GM12878 (cell line): ENCODE data around the gene RPS15A. TPM values are rescaled to one million over a fixed set of nuclear protein-coding genes. Genes with fewer than 3 reads are reported as not detected.

Experiments
- ATAC-seq: fragments of 200-7000 bp; cut with Tn5 transposase; 3 replicates; pipeline ENCODE4 v1.9.1; 2020; ENCODE audit warnings: mild to moderate bottlenecking, moderate library complexity
- BruUV-seq: library from RNA; stranded (reverse); fragments of 400-500 nt; replicated peaks from 2 replicates; lab custom pipeline; 2021; lab: Mats Ljungman, UMichigan
- CTCF ChIA-PET: fragments of 300-600 bp; sonication (Branson Sonifier 250); formaldehyde crosslinking; extraction: SDS; loops from one replicate; lab custom pipeline; 2021; ENCODE audit warnings: inconsistent platforms; lab: Yijun Ruan, JAX
- POLR2A ChIA-PET: fragments of 350-600 bp; formaldehyde crosslinking; extraction: SDS; loops from one replicate; lab custom pipeline; 2021; ENCODE audit warnings: inconsistent platforms; lab: Charles Lee
- RAD21 ChIA-PET: fragments of 300-600 bp; sonication (Branson Sonifier 250); formaldehyde crosslinking; loops from one replicate; lab custom pipeline; 2023; ENCODE audit warnings: antibody characterized with exemption; ENCODE audit not compliant: unreplicated experiment; lab: Charles Lee
- SMC1A ChIA-PET: fragments of 300-600 bp; sonication (Branson Sonifier 250); formaldehyde crosslinking; loops from one replicate; lab custom pipeline; 2023; ENCODE audit not compliant: unreplicated experiment, uncharacterized antibody; lab: Charles Lee
- DNase-seq: peaks from one replicate; pipeline ENCODE4 v3.0.0-alpha.2; 2011; ENCODE audit warnings: low read depth, low spot score
- FAIRE-seq: peaks from 3 replicates; lab custom pipeline; 2011; peaks lifted over from hg19 to GRCh38; lab: Jason Lieb, UNC
- H2AFZ ChIP-seq: 2 replicates; pipeline ENCODE4 v1.6.0; 2011; ENCODE audit warnings: low read depth, low read length, control low read depth; ENCODE audit not compliant: control insufficient read depth
- H3K27ac ChIP-seq: 2 replicates; pipeline ENCODE4 v1.5.1; 2011; ENCODE audit warnings: control low read depth; ENCODE audit not compliant: control insufficient read depth, insufficient read depth
- H3K27me3 ChIP-seq, 2 experiments: replicated peaks in 1 of 2; 2 replicates each; pipeline versions ENCODE4 v1.6.0 to v1.6.1; 2011; ENCODE audit warnings: low read length in 1 of 2; ENCODE audit not compliant: control insufficient read depth in 2 of 2, insufficient read depth in 2 of 2
- H3K36me3 ChIP-seq, 2 experiments: 2 replicates each; pipeline ENCODE4 v1.5.1; 2011; ENCODE audit warnings: low read length in 1 of 2; ENCODE audit not compliant: control insufficient read depth in 2 of 2, insufficient read depth in 2 of 2
- H3K4me1 ChIP-seq: 2 replicates; pipeline ENCODE4 v1.6.1; 2011; ENCODE audit warnings: mild to moderate bottlenecking, low read length, moderate library complexity, mixed read lengths; ENCODE audit not compliant: control insufficient read depth, insufficient read depth
- H3K4me2 ChIP-seq: 2 replicates; pipeline ENCODE4 v1.6.0; 2011; ENCODE audit warnings: control low read depth; ENCODE audit not compliant: control insufficient read depth, insufficient read depth
- H3K4me3 ChIP-seq: fragments of 200-600 bp; sonication (generic); 2 replicates; pipeline ENCODE4 v1.5.1; 2016
- H3K79me2 ChIP-seq: 2 replicates; pipeline ENCODE4 v1.6.0; 2011; ENCODE audit warnings: low read length; ENCODE audit not compliant: control insufficient read depth, insufficient read depth
- H3K9ac ChIP-seq: 2 replicates; pipeline ENCODE4 v1.8.0; 2011; ENCODE audit warnings: low read length, control low read depth, mixed read lengths; ENCODE audit not compliant: control insufficient read depth, insufficient read depth
- H3K9me3 ChIP-seq: replicated peaks from 3 replicates; pipeline ENCODE4 v1.5.1; 2011; ENCODE audit warnings: mild to moderate bottlenecking, low read length; ENCODE audit not compliant: control insufficient read depth, insufficient read depth
- H4K20me1 ChIP-seq: 2 replicates; pipeline ENCODE4 v1.6.0; 2011; ENCODE audit not compliant: control insufficient read depth, insufficient read depth
- GABPA ChIP-seq: IDR thresholded peaks from 2 replicates; pipeline ENCODE4 v1.6.1; 2014; ENCODE audit warnings: antibody characterized with exemption, low read depth, mild to moderate bottlenecking, inconsistent platforms
- HDGF ChIP-seq: fragments of 450-650 bp; IDR thresholded peaks from 2 replicates; pipeline ENCODE4 v1.6.1; 2016; ENCODE audit warnings: antibody characterized with exemption
- NBN ChIP-seq: fragments of 450-650 bp; IDR thresholded peaks from 2 replicates; pipeline ENCODE4 v1.6.1; 2016
- POU2F2 ChIP-seq: IDR thresholded peaks from 3 replicates; pipeline ENCODE4 v1.6.1; 2011; ENCODE audit warnings: low read depth, mild to moderate bottlenecking, low read length, borderline replicate concordance
- RUNX3 ChIP-seq: IDR thresholded peaks from 2 replicates; pipeline ENCODE4 v1.6.1; 2012; ENCODE audit warnings: low read length, inconsistent platforms
- WGBS: methylation state at CpG from one replicate; pipeline ENCODE4 v1.1.6; 2016; ENCODE audit warnings: low lambda C conversion rate; ENCODE audit not compliant: insufficient replicate concordance, insufficient coverage; ENCODE audit errors: missing lambda C conversion rate; 5-methylcytosine and 5-hydroxymethylcytosine counted together
- in situ Hi-C: fragments of 300-500 bp; cut with MboI; formaldehyde crosslinking; loops from 9 replicates; pipeline ENCODE4 v1.14.3; 2018; ENCODE audit warnings: mixed read lengths
- intact Hi-C: fragments of 100-400 bp; cut with micrococcal nuclease; formaldehyde crosslinking; loops from one replicate; pipeline ENCODE4 v1.14.2; 2022; ENCODE audit not compliant: unreplicated experiment
- polyA plus RNA-seq, 11 experiments: library from polyadenylated mRNA; depleted of rRNA in 4 of 11; unstranded in 6 of 11; stranded (reverse) in 5 of 11; fragments of >200 nt; fragmentation: Nextera tagmentation in 4 of 11; fragmentation: Illumina TruSeq in 1 of 11; extraction: Ambion mirVana in 4 of 11; extraction: Trizol in 1 of 11; gene quantifications; 1 replicate in 1 of 11; 2 replicates in 10 of 11; pipeline versions ENCODE4 v1.2.1 to v1.2.3, GENCODE V29; 2011 to 2016; ENCODE audit warnings: inconsistent platforms in 2 of 11, missing spikeins in 2 of 11, low read depth in 1 of 11
- total RNA-seq, 4 experiments: library from RNA; depleted of rRNA in 3 of 4; stranded (reverse); fragments of >200 nt in 3 of 4; fragmentation: Illumina TruSeq in 1 of 4; extraction: Trizol in 1 of 4; gene quantifications; 2 replicates each; pipeline versions ENCODE4 v1.2.1 to v1.2.3, GENCODE V29; 2013 to 2021
- TF ChIP-seq, protein P1 (sequence below): fragments of 450-650 bp; IDR thresholded peaks from 2 replicates; pipeline ENCODE4 v1.6.1; 2017; ENCODE audit warnings: antibody characterized with exemption, mild to moderate bottlenecking, moderate library complexity

RPS15A gene
- total and polyA plus RNA-seq, 10 of the 15 experiments (the other 5 are each of a cell fraction or from before 2014, with no cell fraction given): 1,566 to 6,408 (median 2,999) TPM

- POLR2A ChIA-PET: no interaction called here
- SMC1A ChIA-PET: interaction anchor here (1.1 to 6.6 kb wide), 2 partner anchors 11 to 17 kb away, joined by 3 to 64 read pairs; partner anchors contain the start of gene ARL6IP1
- intact Hi-C loops: no loop called here
- H3K9ac ChIP-seq: no peak overlapping the region; the same call in 1 of the 2 replicates
- peak overlapping the region; percentile 80 for H3K4me2 ChIP-seq
- no peak for DNase-seq
- H3K27me3 ChIP-seq: no peaks in the 10 kb centered on the region
- TF ChIP-seq HDGF (no peak), RUNX3 (peak; percentile 65), NBN (no peak), GABPA (no peak), POU2F2 (0 out of 3 replicates have a peak, but pooled peaks have one; percentile 34)
- TF ChIP-seq, protein P1, sequence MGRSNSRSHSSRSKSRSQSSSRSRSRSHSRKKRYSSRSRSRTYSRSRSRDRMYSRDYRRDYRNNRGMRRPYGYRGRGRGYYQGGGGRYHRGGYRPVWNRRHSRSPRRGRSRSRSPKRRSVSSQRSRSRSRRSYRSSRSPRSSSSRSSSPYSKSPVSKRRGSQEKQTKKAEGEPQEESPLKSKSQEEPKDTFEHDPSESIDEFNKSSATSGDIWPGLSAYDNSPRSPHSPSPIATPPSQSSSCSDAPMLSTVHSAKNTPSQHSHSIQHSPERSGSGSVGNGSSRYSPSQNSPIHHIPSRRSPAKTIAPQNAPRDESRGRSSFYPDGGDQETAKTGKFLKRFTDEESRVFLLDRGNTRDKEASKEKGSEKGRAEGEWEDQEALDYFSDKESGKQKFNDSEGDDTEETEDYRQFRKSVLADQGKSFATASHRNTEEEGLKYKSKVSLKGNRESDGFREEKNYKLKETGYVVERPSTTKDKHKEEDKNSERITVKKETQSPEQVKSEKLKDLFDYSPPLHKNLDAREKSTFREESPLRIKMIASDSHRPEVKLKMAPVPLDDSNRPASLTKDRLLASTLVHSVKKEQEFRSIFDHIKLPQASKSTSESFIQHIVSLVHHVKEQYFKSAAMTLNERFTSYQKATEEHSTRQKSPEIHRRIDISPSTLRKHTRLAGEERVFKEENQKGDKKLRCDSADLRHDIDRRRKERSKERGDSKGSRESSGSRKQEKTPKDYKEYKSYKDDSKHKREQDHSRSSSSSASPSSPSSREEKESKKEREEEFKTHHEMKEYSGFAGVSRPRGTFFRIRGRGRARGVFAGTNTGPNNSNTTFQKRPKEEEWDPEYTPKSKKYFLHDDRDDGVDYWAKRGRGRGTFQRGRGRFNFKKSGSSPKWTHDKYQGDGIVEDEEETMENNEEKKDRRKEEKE: no peak
- FAIRE-seq: no peak
- H3K4me3 ChIP-seq: peak overlapping the region; percentile 93; the same call in 1 of the 2 replicates
- H3K9me3 ChIP-seq: no peaks in the 10 kb centered on the region; the same call in 2 of the 3 replicates
- WGBS: 61% methylated on average over 17 of the region's 17 CpGs
- peaks cover 15 to 39% of the 10 kb centered on the region in 2 experiments for H3K36me3 ChIP-seq
- peak overlapping the region; percentile 42; the same call in 1 of the 2 replicates for H3K27ac ChIP-seq
- no peak for ATAC-seq
- peaks cover 26% of the 10 kb centered on the region for H3K4me1 ChIP-seq
- peaks cover 24% of the 10 kb centered on the region for H4K20me1 ChIP-seq
- RAD21 ChIA-PET: no interaction called here
- TSS peak; percentile 9 for BruUV-seq
- H2AFZ ChIP-seq: no peak overlapping the region
- in situ Hi-C loops: no loop called here
- CTCF ChIA-PET: interaction anchor here (0.8 to 2.0 kb wide), 4 partner anchors 13 to 45 kb away, joined by 3 to 11 read pairs (median 5); partner anchors contain the start of gene ARL6IP1
- peaks cover 62% of the 10 kb centered on the region for H3K79me2 ChIP-seq
These were observed 6.4 kb downstream of the RPS15A start for GRCh38 chr16:18783430-18784341.
